ENCODE measurements around the gene CDC45.

DNA sequence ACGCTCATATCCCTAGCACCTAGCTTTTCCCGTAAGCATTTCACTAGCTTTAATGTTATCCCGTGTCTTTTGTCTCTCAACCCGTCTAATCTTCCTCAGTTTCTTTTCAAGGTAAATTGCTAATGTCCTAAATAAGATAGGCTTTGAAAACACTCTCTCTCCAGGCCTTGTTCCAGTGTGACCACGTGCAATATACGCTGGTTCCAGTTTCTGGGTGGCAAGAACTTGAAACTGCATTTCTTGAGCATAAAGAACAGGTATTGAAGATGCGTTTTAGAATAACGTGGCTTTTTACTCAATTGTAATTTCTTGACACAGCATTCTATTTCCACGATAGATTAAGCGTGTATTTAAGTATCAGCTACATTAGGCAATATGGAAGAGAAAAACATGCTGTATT lies 1.1 kb downstream of the CDC45 start:
- TF ChIP-seq CTCF (IDR thresholded peaks at IDR 0.05) (no peak), EZH2phosphoT487 (IDR thresholded peaks at IDR 0.05) (no peak)

Data from neural progenitor cell (in vitro differentiated cells).